Measurements from ENCODE around the gene PMP22. TPM values are rescaled to one million over a fixed set of nuclear protein-coding genes. Genes with fewer than 3 reads are reported as not detected.

PMP22 gene
- total RNA-seq, 1 donor from 2014 or later: 8.6 TPM

DNA sequence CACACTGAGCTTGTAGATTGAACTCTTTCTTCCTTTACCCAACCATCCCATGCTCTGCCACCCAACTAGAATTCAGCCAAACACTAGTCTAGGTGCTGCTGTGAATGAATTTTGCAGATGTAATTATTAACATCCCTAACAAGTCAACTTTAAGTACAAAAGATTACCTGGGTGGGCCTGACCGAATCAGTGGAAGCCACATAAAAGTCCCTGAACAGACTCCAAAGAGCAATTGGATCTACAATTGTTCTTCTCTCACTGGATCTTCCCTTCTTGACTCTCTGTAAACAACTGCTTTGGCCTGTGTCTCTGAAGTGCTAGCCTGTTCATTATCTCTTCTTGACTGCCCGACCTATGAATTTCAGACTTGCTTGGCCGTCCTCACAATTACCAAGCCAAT, 67.9 kb downstream of the PMP22 start:
- H3K4me3 ChIP-seq (ENCODE audit: low read depth, low read length): no peak overlapping the region
- TF ChIP-seq, protein P1, sequence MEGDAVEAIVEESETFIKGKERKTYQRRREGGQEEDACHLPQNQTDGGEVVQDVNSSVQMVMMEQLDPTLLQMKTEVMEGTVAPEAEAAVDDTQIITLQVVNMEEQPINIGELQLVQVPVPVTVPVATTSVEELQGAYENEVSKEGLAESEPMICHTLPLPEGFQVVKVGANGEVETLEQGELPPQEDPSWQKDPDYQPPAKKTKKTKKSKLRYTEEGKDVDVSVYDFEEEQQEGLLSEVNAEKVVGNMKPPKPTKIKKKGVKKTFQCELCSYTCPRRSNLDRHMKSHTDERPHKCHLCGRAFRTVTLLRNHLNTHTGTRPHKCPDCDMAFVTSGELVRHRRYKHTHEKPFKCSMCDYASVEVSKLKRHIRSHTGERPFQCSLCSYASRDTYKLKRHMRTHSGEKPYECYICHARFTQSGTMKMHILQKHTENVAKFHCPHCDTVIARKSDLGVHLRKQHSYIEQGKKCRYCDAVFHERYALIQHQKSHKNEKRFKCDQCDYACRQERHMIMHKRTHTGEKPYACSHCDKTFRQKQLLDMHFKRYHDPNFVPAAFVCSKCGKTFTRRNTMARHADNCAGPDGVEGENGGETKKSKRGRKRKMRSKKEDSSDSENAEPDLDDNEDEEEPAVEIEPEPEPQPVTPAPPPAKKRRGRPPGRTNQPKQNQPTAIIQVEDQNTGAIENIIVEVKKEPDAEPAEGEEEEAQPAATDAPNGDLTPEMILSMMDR (conservative IDR thresholded peaks at IDR 0.05; ENCODE audit: low read depth, low read length): no peak
- no peak for DNase-seq (ENCODE audit: low read depth)

DNA sequence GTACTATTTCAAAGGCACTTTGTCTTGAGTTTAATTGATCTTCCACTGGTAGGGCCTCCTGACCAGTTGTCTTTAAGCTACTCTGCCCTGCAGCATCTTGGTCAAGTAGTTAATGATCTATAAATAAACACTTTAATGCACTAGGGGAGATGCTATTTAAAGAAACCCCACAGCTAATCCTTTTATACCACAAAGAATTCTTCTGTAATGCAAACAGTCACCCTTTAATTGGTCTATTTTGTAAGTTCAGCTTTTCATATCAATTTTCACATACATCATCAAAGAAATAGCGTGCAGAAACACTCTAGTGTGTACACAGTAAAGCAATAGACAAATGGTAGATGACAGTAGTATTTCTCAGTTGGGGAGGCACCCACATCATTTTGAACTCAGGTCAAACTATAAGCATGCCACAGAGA, 70.3 kb downstream of the PMP22 start:
- H3K4me3 ChIP-seq (ENCODE audit: low read depth, low read length): no peak overlapping the region
- TF ChIP-seq, protein P1 (conservative IDR thresholded peaks at IDR 0.05; ENCODE audit: low read depth, low read length): no peak
- DNase-seq (ENCODE audit: low read depth): no peak

DNA sequence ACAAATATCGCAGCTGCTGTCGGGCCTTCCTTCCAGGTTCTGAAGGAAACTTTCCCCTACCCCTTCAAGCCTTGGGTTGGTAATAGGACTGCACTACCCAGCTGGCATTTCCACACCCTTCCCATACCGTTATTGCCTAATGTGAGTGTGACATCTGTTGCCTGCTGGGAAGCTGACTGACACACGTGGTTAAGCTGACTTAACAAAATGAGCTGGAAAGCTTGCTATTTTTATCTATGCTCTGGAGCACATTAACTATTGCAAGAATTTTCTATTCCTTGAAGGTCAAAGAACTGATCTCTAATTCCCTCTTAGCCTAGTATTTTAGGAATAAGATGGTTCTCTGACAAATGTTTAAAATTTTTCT, 79.5 kb downstream of the PMP22 start:
- TF ChIP-seq, protein P1 (conservative IDR thresholded peaks at IDR 0.05; ENCODE audit: low read depth, low read length): no peak
- DNase-seq (ENCODE audit: low read depth): peak; percentile 32
- H3K4me3 ChIP-seq (ENCODE audit: low read depth, low read length): no peak overlapping the region

DNA sequence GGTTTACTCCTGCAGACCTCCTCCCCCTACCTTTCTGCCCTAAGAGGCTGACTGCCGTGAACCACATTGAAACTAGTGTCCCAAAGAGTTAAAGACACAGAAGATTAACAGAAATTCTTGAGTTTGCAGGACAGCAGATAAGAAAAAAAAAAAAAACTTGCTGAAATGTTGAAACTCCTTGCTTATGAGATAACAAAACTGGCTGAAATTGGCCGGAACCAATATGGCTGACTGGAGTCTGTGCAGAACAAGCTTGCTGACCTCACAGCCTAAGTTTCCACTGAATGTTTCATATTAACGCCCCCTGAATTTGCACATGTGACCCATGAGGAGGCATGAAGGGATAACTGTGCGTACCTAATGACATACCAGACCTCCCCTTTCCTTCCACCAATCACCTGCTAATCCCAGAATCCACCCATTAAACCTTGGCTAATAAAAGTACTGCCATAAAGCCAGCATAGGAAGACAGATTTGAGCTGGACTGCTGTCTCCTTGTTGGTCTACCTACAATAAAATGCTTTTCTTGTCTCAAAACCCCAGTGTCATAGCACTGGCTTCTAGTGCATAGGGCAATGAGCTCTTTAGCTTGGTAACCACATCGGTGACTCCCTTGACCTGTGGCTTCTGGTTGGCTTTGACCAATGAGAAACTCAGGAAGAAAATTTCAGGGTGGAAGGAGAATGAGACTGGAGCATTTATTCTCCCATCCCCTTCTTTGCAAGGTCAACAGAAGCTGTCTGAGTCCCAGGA, 80.1 kb downstream of the PMP22 start:
- H3K4me3 ChIP-seq (ENCODE audit: low read depth, low read length): no peak overlapping the region
- TF ChIP-seq, protein P1 (conservative IDR thresholded peaks at IDR 0.05; ENCODE audit: low read depth, low read length): no peak
- no peak for DNase-seq (ENCODE audit: low read depth)

DNA sequence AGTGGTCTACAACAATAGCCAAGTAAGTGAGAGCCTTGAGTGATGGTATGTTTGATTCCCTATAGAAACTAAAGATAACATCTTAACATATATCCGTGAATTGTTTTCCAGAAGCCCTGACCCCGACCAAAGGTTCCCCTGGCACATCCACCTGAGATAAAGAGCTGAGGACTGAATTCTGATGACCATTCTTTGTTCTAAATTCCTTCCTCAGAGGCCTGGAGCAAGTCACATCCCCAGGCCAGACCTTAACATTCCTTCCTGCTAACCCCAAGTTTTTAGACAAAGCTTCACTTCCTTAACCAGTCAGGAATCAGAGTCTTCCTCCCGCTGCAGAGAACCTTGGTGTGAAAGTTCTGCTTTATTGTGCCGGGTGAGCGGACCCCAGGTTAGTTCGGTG, 83.3 kb downstream of the PMP22 start:
- TF ChIP-seq, protein P1 (conservative IDR thresholded peaks at IDR 0.05; ENCODE audit: low read depth, low read length): no peak
- H3K4me3 ChIP-seq (ENCODE audit: low read depth, low read length): no peak overlapping the region
- DNase-seq (ENCODE audit: low read depth): no peak

DNA sequence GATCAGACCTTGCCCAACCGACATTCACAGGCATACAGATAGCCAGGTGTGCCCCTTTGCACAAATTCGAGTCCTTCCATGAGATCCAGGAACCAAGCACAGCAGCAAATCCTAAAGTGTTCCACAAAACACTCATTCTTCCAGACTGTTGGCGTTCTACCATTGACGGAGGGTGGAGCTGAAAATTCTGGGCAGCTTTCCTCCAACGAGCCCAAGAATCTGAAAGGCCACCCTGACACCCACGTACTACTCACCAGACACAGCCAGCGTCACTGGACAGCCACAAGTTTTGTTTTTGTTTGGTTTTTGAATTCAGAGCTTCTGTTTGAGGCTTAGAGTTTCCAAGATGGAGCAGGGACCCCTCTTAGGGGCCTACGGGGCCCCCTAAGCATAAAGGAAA, 83.8 kb downstream of the PMP22 start:
- DNase-seq (ENCODE audit: low read depth): no peak
- TF ChIP-seq, protein P1 (conservative IDR thresholded peaks at IDR 0.05; ENCODE audit: low read depth, low read length): no peak
- H3K4me3 ChIP-seq (ENCODE audit: low read depth, low read length): no peak overlapping the region

DNA sequence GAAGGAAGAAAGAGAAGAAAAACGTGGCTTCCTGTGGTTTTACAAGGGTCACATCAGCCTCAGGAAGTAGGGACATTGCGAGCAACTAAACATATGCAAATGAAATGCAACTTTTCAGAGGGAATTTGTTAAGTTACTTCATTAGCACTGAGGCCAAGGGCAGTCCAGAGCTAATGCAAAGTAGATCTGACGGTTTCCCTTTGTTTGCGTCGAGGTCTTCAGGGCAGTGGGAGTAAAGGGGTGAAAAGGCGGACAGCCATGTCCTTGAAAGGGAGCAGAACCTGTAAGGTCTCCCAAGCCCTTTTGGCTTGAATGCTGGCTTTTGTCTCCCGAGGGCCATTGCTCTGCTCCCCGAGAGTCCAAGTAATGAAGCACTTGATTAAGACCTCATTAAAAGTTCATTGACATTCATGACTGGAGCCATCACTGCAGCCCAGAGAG, 85.0 kb downstream of the PMP22 start:
- TF ChIP-seq, protein P1 (conservative IDR thresholded peaks at IDR 0.05; ENCODE audit: low read depth, low read length): no peak
- no peak for DNase-seq (ENCODE audit: low read depth)

More for the DNA sequence above, 85.0 kb downstream of the PMP22 start:
- H3K4me3 ChIP-seq (ENCODE audit: low read depth, low read length): no peak overlapping the region
